Measurements from ENCODE around the gene RASGRP2. TPM values are rescaled to one million over a fixed set of nuclear protein-coding genes. Genes with fewer than 3 reads are reported as not detected.

Gene RASGRP2
- total and polyA plus RNA-seq, 2 experiments from 2014 or later = 30.1 to 50.4 TPM

GRCh38 chr11:64777449-64778222 is 33.7 kb upstream of the RASGRP2 start:
- Mint-ChIP-seq H3K36me3 (ENCODE audit: low read depth) (peaks cover 49% of the 10 kb centered on the region), H3K4me3 (peak overlapping the region; percentile 94), H3K4me1 (peaks cover 39% of the 10 kb centered on the region), H3K27me3 (ENCODE audit: insufficient read depth, low read depth, poor library complexity) (peaks cover 18% of the 10 kb centered on the region), H3K9me3 (no peaks in the 10 kb centered on the region; the same call in 2 of the 3 replicates), H3K27ac (peak overlapping the region; percentile 97)
- Histone ChIP-seq H3K4me3 (peak overlapping the region; percentile 94), H3K27me3 (ENCODE audit: insufficient read depth) (no peaks in the 10 kb centered on the region), H3K4me1 (ENCODE audit: insufficient read depth) (peaks cover 12% of the 10 kb centered on the region), H3K79me2 (replicated peaks; ENCODE audit: insufficient read depth) (peaks cover 57% of the 10 kb centered on the region), H3K36me3 (ENCODE audit: insufficient read depth) (peaks cover 46% of the 10 kb centered on the region), H3F3A (replicated peaks; ENCODE audit: low read depth) (peaks cover 49% of the 10 kb centered on the region), H4K20me1 (replicated peaks; ENCODE audit: insufficient read depth) (peaks cover 46% of the 10 kb centered on the region), H3K27ac (ENCODE audit: low read depth) (peak overlapping the region; percentile 60), H2AFZ (no peak overlapping the region), H3K9me2 (ENCODE audit: insufficient read depth) (no peaks in the 10 kb centered on the region), H3K4me2 (peak overlapping the region; percentile 100)
- peak; percentile 80 for DNase-seq (ENCODE audit: low spot score)
- TF ChIP-seq ZNF114 (CRISPR knock-in tag; IDR thresholded peaks at IDR 0.05) (no peak), REST (IDR thresholded peaks at IDR 0.05; ENCODE audit: unreplicated experiment) (peak; percentile 61)
- ATAC-seq = peak; percentile 3

GRCh38 chr11:64776875-64777274 is 32.9 kb upstream of the RASGRP2 start:
- H3K36me3 Mint-ChIP-seq (ENCODE audit: low read depth) = peaks cover 57% of the 10 kb centered on the region
- ATAC-seq = no peak
- peak overlapping the region; percentile 94 for H3K4me3 Mint-ChIP-seq
- peaks cover 54% of the 10 kb centered on the region for H4K20me1 ChIP-seq (replicated peaks; ENCODE audit: insufficient read depth)
- DNase-seq (ENCODE audit: low spot score) = no peak
- H3F3A ChIP-seq (replicated peaks; ENCODE audit: low read depth) = peaks cover 56% of the 10 kb centered on the region
- H3K4me1 ChIP-seq (ENCODE audit: insufficient read depth) = peaks cover 10% of the 10 kb centered on the region
- peaks cover 18% of the 10 kb centered on the region for H3K27me3 Mint-ChIP-seq (ENCODE audit: insufficient read depth, low read depth, poor library complexity)
- H3K27ac Mint-ChIP-seq = peak overlapping the region; percentile 97
- H3K9me2 ChIP-seq (ENCODE audit: insufficient read depth) = no peaks in the 10 kb centered on the region
- peak overlapping the region; percentile 60 for H3K27ac ChIP-seq (ENCODE audit: low read depth)
- H2AFZ ChIP-seq = no peak overlapping the region
- H3K79me2 ChIP-seq (replicated peaks; ENCODE audit: insufficient read depth) = peaks cover 65% of the 10 kb centered on the region
- peak overlapping the region; percentile 94 for H3K4me3 ChIP-seq
- H3K36me3 ChIP-seq (ENCODE audit: insufficient read depth) = peaks cover 53% of the 10 kb centered on the region
- H3K27me3 ChIP-seq (ENCODE audit: insufficient read depth) = no peaks in the 10 kb centered on the region
- peak overlapping the region; percentile 100 for H3K4me2 ChIP-seq
- no peaks in the 10 kb centered on the region; the same call in 2 of the 3 replicates for H3K9me3 Mint-ChIP-seq
- H3K4me1 Mint-ChIP-seq = peaks cover 35% of the 10 kb centered on the region
- no peak for TF ChIP-seq NANOG (IDR thresholded peaks at IDR 0.05; ENCODE audit: borderline replicate concordance)
- TF ChIP-seq EZH2 (IDR thresholded peaks at IDR 0.05; ENCODE audit: low read depth, unreplicated experiment) = no peak
- no peak for TF ChIP-seq JUNB (IDR thresholded peaks at IDR 0.05; ENCODE audit: unreplicated experiment)
- TF ChIP-seq ZNF331 (CRISPR knock-in tag; IDR thresholded peaks at IDR 0.05; ENCODE audit: low read depth) = no peak
- no peak for TF ChIP-seq EZH2phosphoT487 (IDR thresholded peaks at IDR 0.05; ENCODE audit: unreplicated experiment)
- no peak for TF ChIP-seq ZNF462 (CRISPR knock-in tag; IDR thresholded peaks at IDR 0.05)

All from GM23338 (cell line).